HG03457 (cell line): ENCODE results near the gene PCLAF.
"Not testable (repeated sequence)": the region's sequence is repeated elsewhere in the genome, so short reads cannot be mapped to it uniquely, and the experiment has no call there.

Source experiments
- ATAC-seq: cut with Tn5 transposase; IDR thresholded peaks from one replicate; pipeline ENCODE4 v1.9.1; 2021; ENCODE audit warnings: moderate number of reproducible peaks; ENCODE audit not compliant: unreplicated experiment

The PCLAF gene

GRCh38 chr15:64326458-64326857, 54.8 kb downstream of the PCLAF start:
- not testable (repeated sequence) for ATAC-seq

DNA sequence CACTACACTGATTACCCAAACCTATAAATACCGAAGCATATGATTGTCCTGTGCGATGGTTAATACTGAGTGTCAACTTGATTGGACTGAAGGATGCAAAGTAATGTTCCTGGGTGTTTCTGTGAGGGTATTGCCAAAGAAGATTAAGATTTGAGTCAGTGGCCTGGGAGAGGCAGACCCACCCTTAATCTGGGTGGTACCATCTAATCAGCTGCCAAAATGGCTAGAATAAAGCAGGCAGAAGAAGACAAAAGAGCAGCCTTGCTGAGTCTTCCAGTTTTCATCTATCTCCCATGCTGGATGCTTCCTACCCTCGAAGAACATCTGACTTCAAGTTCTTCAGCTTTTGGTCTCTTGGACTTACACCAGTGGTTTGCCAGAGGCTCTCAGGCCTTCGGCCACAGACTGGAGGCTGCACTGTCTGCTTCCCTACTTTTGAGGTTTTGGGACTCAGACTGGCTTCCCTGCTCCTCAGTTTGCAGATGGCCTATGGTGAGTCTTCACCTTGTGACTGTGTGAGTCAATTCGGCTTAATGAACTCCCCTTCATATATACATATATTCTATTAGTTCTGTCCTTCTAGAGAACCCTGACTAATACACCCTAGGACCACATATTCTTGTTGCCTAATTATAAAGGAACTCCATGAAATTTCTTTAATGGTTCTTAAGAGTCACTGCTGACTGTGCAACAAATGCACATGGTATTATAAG, 56.9 kb downstream of the PCLAF start:
- ATAC-seq: no peak

GRCh38 chr15:64315216-64315615, 66.0 kb downstream of the PCLAF start:
- no peak for ATAC-seq

DNA sequence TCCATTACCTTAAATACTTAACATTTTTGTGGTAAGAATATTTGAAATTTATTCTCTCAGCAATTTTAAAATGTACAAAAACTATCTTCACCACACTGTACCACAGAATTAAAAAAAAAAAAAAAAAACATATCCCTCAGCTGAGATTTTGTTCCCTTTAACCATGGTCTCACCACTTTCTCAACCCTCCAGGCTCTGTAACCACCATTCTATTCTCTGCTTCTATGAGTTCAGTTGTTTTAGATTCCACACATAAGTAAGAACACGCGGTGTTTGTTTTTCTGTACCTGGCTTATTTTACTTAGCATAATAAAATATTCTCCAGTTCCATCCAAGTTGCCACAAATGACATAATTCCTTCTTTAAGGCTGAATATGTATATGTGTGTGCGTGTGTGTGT, 66.8 kb downstream of the PCLAF start:
- no peak for ATAC-seq
